Measurements from ENCODE around the gene TMCC1. TPM values are rescaled to one million over a fixed set of nuclear protein-coding genes. Genes with fewer than 3 reads are reported as not detected.
A peak's percentile ranks its signal among the peaks of the same experiment; 100 is the strongest.

Gene TMCC1
- polyA plus RNA-seq, 1 of the 3 experiments (the other 2 are of a cell fraction), result 7.2 TPM

DNA sequence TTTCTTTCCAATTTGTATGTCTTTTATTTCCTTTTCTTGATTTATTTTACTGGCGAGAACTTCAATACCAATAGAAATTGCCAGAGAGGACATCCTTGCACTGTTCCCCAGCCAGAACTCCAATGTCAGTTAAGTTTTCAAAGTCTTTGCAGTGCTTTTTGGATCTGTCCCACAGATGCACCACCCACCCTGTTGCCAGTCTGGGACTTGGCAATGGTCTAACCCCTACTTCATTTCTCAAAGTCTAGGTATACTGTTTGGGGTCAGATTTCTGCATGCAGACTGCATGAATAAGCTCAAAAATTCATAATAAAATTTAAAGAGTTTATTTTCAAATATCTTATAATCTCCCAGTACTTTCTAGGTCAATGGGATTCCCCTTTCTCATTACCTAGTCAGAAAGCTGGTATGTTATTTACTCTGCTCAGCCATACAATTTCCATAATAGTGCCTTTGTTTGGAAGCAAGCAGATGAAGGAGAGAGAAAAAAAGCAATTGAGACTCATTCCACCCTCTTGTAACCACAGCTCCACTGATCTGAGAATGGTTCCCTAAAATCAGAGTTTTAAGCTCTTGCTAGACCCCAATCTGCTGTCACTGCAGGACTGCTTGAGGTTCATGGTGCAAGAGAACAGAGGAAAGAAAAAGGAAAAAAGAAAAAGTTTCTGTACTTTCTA lies 161.2 kb downstream of the TMCC1 start:
- TF ChIP-seq ELF1 (IDR thresholded peaks at IDR 0.05) (no peak), NRF1 (IDR thresholded peaks at IDR 0.05; ENCODE audit: low read depth, low read length) (no peak), SIN3A (IDR thresholded peaks at IDR 0.05; ENCODE audit: borderline replicate concordance, low read depth, low read length) (no peak), NFIC (IDR thresholded peaks at IDR 0.05; ENCODE audit: borderline replicate concordance) (no peak), MXI1 (IDR thresholded peaks at IDR 0.05; ENCODE audit: low read depth, low read length) (no peak), GATA2 (CRISPR knock-in tag; IDR thresholded peaks at IDR 0.05) (no peak)
- H3K4me2 ChIP-seq, result no peak overlapping the region
- H3K4me1 ChIP-seq (ENCODE audit: control insufficient read depth in 1 of 2, insufficient read depth in 2 of 2, low read depth in 1 of 2, low read length in 1 of 2), result peaks cover 0 to 4% of the 10 kb centered on the region in 2 experiments; a peak in 1 of 4 replicates
- H3K9me3 ChIP-seq, result no peaks in the 10 kb centered on the region
- peaks cover 0 to 3% of the 10 kb centered on the region in 2 experiments for H3K36me3 ChIP-seq (replicated peaks in 1 of 2; ENCODE audit: control insufficient read depth in 1 of 2, insufficient read depth in 2 of 2, low read length in 1 of 2)
- H3F3A ChIP-seq (replicated peaks; ENCODE audit: insufficient read depth), result peaks cover 7% of the 10 kb centered on the region
- ChIA-PET POLR2A (no interaction called here), CTCF (no interaction called here)
- H4K20me1 ChIP-seq (ENCODE audit: insufficient read depth), result 0 out of 2 replicates have a peak, but pooled peaks cover 4% of the 10 kb centered on the region
- WGBS (ENCODE audit: low lambda C conversion rate), result 100% methylated on average over 1 of the region's 1 CpG
- H3K79me2 ChIP-seq (ENCODE audit: insufficient read depth), result peaks cover 4% of the 10 kb centered on the region
- H3K9me2 ChIP-seq, result no peaks in the 10 kb centered on the region
- H2AFZ ChIP-seq (ENCODE audit: low read depth), result no peak overlapping the region
- H3K9ac ChIP-seq, result no peak overlapping the region
- no peaks in the 10 kb centered on the region for H3K27me3 ChIP-seq (ENCODE audit: insufficient read depth)
- H3K27ac ChIP-seq (ENCODE audit: low read depth in 2 of 2, low read length in 1 of 2), result 0 out of 4 replicates have a peak overlapping the region, but pooled peaks of 1 of the 2 experiments have one; percentile 7
- no peak for DNase-seq
- no peak overlapping the region for H3K4me3 ChIP-seq (ENCODE audit: low read depth in 2 of 2, low read length in 1 of 2)

DNA sequence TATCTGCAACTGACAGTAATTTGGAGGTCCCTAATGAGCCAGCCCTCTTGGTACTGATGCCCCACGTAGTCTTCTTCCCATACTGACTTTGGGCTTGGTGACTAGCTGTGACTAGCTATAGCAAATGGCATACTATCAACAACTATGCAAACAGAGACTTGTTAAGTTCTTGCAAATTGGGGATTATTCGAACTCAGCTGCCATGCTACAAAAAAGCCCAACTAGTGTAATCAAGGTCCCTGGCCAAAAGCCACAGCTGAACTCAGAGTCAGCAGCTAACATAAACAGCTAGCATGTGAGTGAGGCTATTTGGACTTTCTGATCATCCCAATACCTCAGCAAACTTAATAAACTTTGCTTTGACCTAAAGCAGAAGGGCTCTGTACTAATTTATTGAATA lies 165.8 kb downstream of the TMCC1 start:
- Histone ChIP-seq H3K36me3 (replicated peaks in 1 of 2; ENCODE audit: control insufficient read depth in 1 of 2, insufficient read depth in 2 of 2, low read length in 1 of 2) (no peaks in the 10 kb centered on the region), H3K9me3 (no peaks in the 10 kb centered on the region), H3F3A (replicated peaks; ENCODE audit: insufficient read depth) (peaks cover 6% of the 10 kb centered on the region), H3K27me3 (ENCODE audit: insufficient read depth) (no peaks in the 10 kb centered on the region), H4K20me1 (ENCODE audit: insufficient read depth) (0 out of 2 replicates have a peak, but pooled peaks cover 4% of the 10 kb centered on the region), H3K9me2 (no peaks in the 10 kb centered on the region), H3K4me1 (ENCODE audit: control insufficient read depth in 1 of 2, insufficient read depth in 2 of 2, low read depth in 1 of 2, low read length in 1 of 2) (peaks cover 14% of the 10 kb centered on the region in 2 experiments; a peak in 3 of 4 replicates), H3K79me2 (ENCODE audit: insufficient read depth) (peaks cover 4% of the 10 kb centered on the region), H3K4me3 (ENCODE audit: low read depth in 2 of 2, low read length in 1 of 2) (no peak overlapping the region), H2AFZ (ENCODE audit: low read depth) (no peak overlapping the region), H3K9ac (no peak overlapping the region), H3K27ac (ENCODE audit: low read depth in 2 of 2, low read length in 1 of 2) (no peak overlapping the region), H3K4me2 (no peak overlapping the region)
- TF ChIP-seq, protein P1, sequence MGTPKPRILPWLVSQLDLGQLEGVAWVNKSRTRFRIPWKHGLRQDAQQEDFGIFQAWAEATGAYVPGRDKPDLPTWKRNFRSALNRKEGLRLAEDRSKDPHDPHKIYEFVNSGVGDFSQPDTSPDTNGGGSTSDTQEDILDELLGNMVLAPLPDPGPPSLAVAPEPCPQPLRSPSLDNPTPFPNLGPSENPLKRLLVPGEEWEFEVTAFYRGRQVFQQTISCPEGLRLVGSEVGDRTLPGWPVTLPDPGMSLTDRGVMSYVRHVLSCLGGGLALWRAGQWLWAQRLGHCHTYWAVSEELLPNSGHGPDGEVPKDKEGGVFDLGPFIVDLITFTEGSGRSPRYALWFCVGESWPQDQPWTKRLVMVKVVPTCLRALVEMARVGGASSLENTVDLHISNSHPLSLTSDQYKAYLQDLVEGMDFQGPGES (IDR thresholded peaks at IDR 0.05; ENCODE audit: low read depth, low read length), result no peak
- TF ChIP-seq, protein P2, sequence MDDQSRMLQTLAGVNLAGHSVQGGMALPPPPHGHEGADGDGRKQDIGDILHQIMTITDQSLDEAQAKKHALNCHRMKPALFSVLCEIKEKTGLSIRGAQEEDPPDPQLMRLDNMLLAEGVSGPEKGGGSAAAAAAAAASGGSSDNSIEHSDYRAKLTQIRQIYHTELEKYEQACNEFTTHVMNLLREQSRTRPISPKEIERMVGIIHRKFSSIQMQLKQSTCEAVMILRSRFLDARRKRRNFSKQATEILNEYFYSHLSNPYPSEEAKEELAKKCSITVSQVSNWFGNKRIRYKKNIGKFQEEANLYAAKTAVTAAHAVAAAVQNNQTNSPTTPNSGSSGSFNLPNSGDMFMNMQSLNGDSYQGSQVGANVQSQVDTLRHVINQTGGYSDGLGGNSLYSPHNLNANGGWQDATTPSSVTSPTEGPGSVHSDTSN (IDR thresholded peaks at IDR 0.05), result no peak
- no peak for TF ChIP-seq FOSL2 (IDR thresholded peaks at IDR 0.05; ENCODE audit: borderline replicate concordance, low read depth)
- TF ChIP-seq, protein P3, sequence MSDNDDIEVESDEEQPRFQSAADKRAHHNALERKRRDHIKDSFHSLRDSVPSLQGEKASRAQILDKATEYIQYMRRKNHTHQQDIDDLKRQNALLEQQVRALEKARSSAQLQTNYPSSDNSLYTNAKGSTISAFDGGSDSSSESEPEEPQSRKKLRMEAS (IDR thresholded peaks at IDR 0.05; ENCODE audit: low read depth), result no peak
- no peak for TF ChIP-seq POLR2AphosphoS5 (IDR thresholded peaks at IDR 0.05; ENCODE audit: low read depth, low read length)
- 97% methylated on average over 2 of the region's 2 CpGs for WGBS (ENCODE audit: low lambda C conversion rate)
- DNase-seq, result no peak
- ChIA-PET CTCF (no interaction called here), POLR2A (no interaction called here)
